ENCODE data around the gene MYO1G. TPM values are rescaled to one million over a fixed set of nuclear protein-coding genes. Genes with fewer than 3 reads are reported as not detected.
"Not testable (repeated sequence)": the region's sequence is repeated elsewhere in the genome, so short reads cannot be mapped to it uniquely, and the experiment has no call there.

MYO1G gene
- total RNA-seq, 4 donors from 2014 or later, result 1.3 to 5.0 (median 2.6) TPM

DNA sequence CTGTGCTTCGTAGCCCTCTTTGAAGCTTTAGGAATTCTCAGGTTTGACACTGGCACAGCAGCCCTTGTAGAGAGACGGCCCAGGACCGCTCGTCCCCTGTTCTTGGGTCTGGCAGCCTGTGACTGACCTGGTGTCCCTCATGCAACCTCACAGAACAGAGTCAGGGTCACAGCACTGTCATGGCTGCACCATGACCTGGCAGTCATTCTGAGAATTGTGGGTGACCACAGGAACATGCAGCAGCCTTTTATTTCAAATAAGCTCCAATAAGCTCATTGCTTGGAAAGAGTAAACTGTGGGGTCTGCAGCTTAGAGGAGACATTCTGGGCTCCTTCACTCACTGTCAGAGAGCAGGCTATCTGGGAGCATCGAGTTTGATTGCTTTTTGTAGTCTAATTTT lies 42.5 kb downstream of the MYO1G start:
- H3K9me3 ChIP-seq, result no peaks in the 10 kb centered on the region
- TF ChIP-seq, protein P1, sequence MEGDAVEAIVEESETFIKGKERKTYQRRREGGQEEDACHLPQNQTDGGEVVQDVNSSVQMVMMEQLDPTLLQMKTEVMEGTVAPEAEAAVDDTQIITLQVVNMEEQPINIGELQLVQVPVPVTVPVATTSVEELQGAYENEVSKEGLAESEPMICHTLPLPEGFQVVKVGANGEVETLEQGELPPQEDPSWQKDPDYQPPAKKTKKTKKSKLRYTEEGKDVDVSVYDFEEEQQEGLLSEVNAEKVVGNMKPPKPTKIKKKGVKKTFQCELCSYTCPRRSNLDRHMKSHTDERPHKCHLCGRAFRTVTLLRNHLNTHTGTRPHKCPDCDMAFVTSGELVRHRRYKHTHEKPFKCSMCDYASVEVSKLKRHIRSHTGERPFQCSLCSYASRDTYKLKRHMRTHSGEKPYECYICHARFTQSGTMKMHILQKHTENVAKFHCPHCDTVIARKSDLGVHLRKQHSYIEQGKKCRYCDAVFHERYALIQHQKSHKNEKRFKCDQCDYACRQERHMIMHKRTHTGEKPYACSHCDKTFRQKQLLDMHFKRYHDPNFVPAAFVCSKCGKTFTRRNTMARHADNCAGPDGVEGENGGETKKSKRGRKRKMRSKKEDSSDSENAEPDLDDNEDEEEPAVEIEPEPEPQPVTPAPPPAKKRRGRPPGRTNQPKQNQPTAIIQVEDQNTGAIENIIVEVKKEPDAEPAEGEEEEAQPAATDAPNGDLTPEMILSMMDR (IDR thresholded peaks at IDR 0.05), result no peak
- 56 to 69% methylated on average over 2 to 3 of the region's 5 CpGs for WGBS, 2 donors
- no peaks in the 10 kb centered on the region for H3K36me3 ChIP-seq
- peaks cover 0 to 21% (median 0%) of the 10 kb centered on the region in 4 donors for H3K27me3 ChIP-seq
- intact Hi-C loops (cut with DNase I), result no loop called here
- no peaks in the 10 kb centered on the region for H3K4me1 ChIP-seq
- DNase-seq, result no peak
- H3K4me3 ChIP-seq, result no peak overlapping the region
- H3K27ac ChIP-seq, result no peak overlapping the region

DNA sequence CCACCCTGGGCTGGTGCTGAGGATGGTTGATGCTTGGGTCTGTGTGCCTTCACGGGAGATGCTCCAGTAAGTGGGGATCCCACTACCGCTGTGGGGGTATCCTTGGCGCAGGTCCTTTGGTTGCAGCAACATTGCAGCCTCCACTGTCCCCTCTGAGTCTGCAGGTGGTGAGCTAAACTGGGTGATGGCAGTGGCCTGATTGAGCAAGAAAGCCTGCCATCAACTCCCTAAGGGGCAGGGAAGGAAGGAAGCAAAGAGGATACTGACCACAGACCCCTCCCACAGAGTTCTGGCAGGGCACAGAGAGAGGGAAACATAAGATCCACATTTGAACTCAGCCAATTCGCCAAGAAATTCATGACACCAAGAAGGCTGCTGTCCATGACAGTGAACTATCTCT lies 43.2 kb downstream of the MYO1G start:
- Histone ChIP-seq H3K4me3 (no peak overlapping the region), H3K4me1 (no peaks in the 10 kb centered on the region), H3K9me3 (no peaks in the 10 kb centered on the region), H3K36me3 (no peaks in the 10 kb centered on the region), H3K27me3 (peaks cover 0 to 21% (median 0%) of the 10 kb centered on the region in 4 donors), H3K27ac (no peak overlapping the region)
- 66 to 100% methylated on average over 2 to 3 of the region's 4 CpGs for WGBS, 2 donors
- intact Hi-C loops (cut with DNase I), result no loop called here
- no peak for DNase-seq
- TF ChIP-seq, protein P1 (IDR thresholded peaks at IDR 0.05), result no peak

DNA sequence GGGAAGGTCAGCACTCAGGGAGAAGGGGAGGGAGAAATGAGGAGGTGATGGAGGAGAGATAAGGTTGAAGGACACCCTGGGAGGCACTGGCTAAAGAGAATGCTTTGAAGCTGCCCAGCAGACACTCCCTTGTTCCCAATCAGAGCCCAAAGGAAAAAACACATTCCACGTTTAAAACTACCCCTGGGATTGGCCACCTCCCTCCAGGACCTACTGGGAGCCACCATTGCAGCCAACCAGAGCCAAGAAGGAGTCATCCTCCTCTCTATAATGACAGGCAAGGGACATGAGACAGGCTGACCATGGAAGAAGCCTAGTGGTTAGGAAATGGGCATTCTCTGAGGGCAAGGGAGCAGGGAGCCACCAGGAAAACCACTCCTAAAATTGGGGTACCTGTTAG lies 43.8 kb downstream of the MYO1G start:
- no peaks in the 10 kb centered on the region for H3K36me3 ChIP-seq
- no peak overlapping the region for H3K27ac ChIP-seq
- H3K4me3 ChIP-seq, result no peak overlapping the region
- intact Hi-C loops (cut with DNase I), result no loop called here
- TF ChIP-seq, protein P1 (IDR thresholded peaks at IDR 0.05), result no peak
- TF ChIP-seq POLR2A (IDR thresholded peaks at IDR 0.05), result no peak
- no peaks in the 10 kb centered on the region for H3K4me1 ChIP-seq
- H3K27me3 ChIP-seq, result peaks cover 0 to 23% (median 0%) of the 10 kb centered on the region in 4 donors
- 33 to 60% methylated on average over 1 of the region's 1 CpG for WGBS, 2 donors
- H3K9me3 ChIP-seq, result no peaks in the 10 kb centered on the region
- DNase-seq, result no peak

DNA sequence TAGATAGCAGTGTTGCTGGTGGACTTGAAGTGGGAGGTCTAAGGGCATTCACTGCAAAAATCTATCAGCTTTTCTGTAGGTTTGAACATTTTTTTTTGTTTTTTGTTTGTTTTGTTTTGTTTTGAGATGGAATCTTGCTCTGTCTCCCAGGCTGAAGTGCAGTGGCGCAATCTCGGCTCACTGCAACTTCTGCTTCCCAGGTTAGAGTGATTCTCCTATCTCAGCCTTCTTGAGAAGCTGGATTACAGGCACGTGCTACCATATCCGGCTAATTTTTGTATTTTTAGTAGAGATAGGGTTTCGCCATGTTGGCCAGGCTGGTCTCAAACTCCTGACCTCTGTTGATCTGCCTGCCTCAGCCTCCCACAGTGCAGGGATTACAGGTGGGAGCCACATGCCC lies 44.3 kb downstream of the MYO1G start:
- H3K9me3 ChIP-seq; intact Hi-C loops (cut with DNase I); H3K36me3 ChIP-seq; H3K4me3 ChIP-seq; H3K4me1 ChIP-seq; DNase-seq; H3K27ac ChIP-seq: not testable (repeated sequence)
- 87% methylated on average over 5 of the region's 5 CpGs for WGBS, 2 donors
- peaks cover 0 to 26% (median 0%) of the 10 kb centered on the region in 4 donors for H3K27me3 ChIP-seq

DNA sequence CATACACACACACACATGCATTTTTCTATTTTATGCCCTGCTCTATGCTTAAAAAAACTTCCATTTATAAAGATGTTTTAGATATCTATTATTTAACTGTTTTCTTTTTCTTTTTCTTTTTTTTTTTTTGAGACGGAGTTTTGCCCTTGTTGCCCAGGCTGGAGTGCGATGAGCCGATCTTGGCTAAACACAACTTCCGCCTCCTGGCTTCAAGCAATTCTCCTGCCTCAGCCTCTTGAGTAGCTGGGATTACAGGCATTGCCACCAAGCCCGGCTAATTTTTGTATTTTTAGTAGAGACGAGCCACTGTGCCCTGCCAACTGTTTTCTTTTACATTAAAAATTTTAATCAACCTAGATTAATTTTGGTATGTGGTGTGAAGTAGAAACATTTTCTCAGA lies 47.9 kb downstream of the MYO1G start:
- Histone ChIP-seq H3K27me3 (peaks cover 0 to 10% (median 0%) of the 10 kb centered on the region in 4 donors), H3K27ac (no peak overlapping the region), H3K4me1 (no peaks in the 10 kb centered on the region), H3K9me3 (no peaks in the 10 kb centered on the region), H3K36me3 (no peaks in the 10 kb centered on the region), H3K4me3 (no peak overlapping the region)
- intact Hi-C loops (cut with DNase I), result no loop called here
- no peak for TF ChIP-seq POLR2A (IDR thresholded peaks at IDR 0.05)
- TF ChIP-seq, protein P1 (IDR thresholded peaks at IDR 0.05), result no peak
- no peak for DNase-seq
- 74 to 85% methylated on average over 6 of the region's 6 CpGs for WGBS, 2 donors

DNA sequence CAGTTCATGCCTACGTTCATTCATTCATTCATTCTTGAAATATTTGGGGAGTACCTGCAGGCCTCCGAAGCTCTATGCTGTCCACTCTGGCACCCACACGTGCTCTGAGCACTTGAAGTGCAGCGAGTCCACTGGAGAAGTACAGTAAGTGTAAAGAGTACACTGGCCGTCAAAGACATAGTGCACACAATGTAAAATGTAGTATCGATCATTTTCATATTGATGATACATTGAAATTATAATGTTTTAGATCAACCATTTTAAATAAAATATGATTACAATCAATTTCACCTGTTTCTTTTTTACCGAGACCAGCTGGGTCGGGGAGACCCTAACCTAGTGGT lies 56.5 kb downstream of the MYO1G start:
- no peak overlapping the region for H3K27ac ChIP-seq
- intact Hi-C loops (cut with DNase I), result loop anchor here (5.0 to 10.0 kb wide), 2 partner anchors 65 to 338 kb away; partner anchors contain the start of gene TMED4
- no peaks in the 10 kb centered on the region for H3K9me3 ChIP-seq
- WGBS, 2 donors, result 62 to 74% methylated on average over 6 to 8 of the region's 8 CpGs
- H3K36me3 ChIP-seq, result no peaks in the 10 kb centered on the region
- peaks cover 0 to 7% (median 3%) of the 10 kb centered on the region in 3 donors for H3K4me1 ChIP-seq
- no peaks in the 10 kb centered on the region for H3K27me3 ChIP-seq
- DNase-seq, result no peak
- H3K4me3 ChIP-seq, result no peak overlapping the region
- no peak for TF ChIP-seq POLR2A (IDR thresholded peaks at IDR 0.05)
- TF ChIP-seq, protein P1 (IDR thresholded peaks at IDR 0.05), result no peak

Measured in esophagus squamous epithelium (tissue), 5 donors.